B cell (primary cell): ENCODE data around the gene ZFC3H1.

ENCODE experiments used
- CTCF ChIP-seq: fragments of 200-600 bp; IDR thresholded peaks from one replicate; pipeline ENCODE4 v1.8.0; 2022; ENCODE audit warnings: antibody characterized with exemption, mild to moderate bottlenecking
- EZH2 ChIP-seq: IDR thresholded peaks from 2 replicates; pipeline ENCODE4 v1.6.1; 2012; ENCODE audit warnings: borderline replicate concordance, low read depth, mild to moderate bottlenecking, moderate library complexity, low read length; ENCODE audit not compliant: insufficient read depth, poor library complexity, severe bottlenecking

- no peak for TF ChIP-seq CTCF
- TF ChIP-seq EZH2 = no peak
These were observed 1.6 kb downstream of the ZFC3H1 start for GRCh38 chr12:71661977-71662530.
